DOHH2 (cell line): ENCODE measurements around the gene R3HDM2.

Experiments
- H3F3A ChIP-seq: fragments of 200-600 bp; sonication (generic), shearing (Covaris generic); 2 replicates; pipeline ENCODE4 v1.6.0; 2016; ENCODE audit warnings: antibody characterized with exemption, mild to moderate bottlenecking; ENCODE audit not compliant: control insufficient read depth, insufficient read depth
- H3K27ac ChIP-seq: fragments of 200-600 bp; sonication (generic); 2 replicates; pipeline ENCODE4 v1.5.1; 2014; ENCODE audit warnings: low read depth, mild to moderate bottlenecking, low read length, moderate library complexity
- H3K27me3 ChIP-seq: fragments of 200-600 bp; sonication (generic); 2 replicates; pipeline ENCODE4 v1.6.1; 2014; ENCODE audit warnings: mild to moderate bottlenecking, low read length, mixed read lengths; ENCODE audit not compliant: control insufficient read depth
- H3K36me3 ChIP-seq: fragments of 200-600 bp; sonication (generic); 2 replicates; pipeline ENCODE4 v1.6.1; 2014; ENCODE audit warnings: mild to moderate bottlenecking, low read length, moderate library complexity, mixed read lengths; ENCODE audit not compliant: control insufficient read depth
- H3K4me1 ChIP-seq: fragments of 200-600 bp; sonication (generic); 2 replicates; pipeline ENCODE4 v1.6.1; 2014; ENCODE audit warnings: mild to moderate bottlenecking, low read length, mixed read lengths; ENCODE audit not compliant: control insufficient read depth
- H3K4me2 ChIP-seq: fragments of 200-600 bp; sonication (generic); 2 replicates; pipeline ENCODE4 v1.6.0; 2014; ENCODE audit warnings: mild to moderate bottlenecking, low read length, moderate library complexity
- H3K4me3 ChIP-seq: fragments of 200-600 bp; sonication (generic); 2 replicates; pipeline ENCODE4 v1.5.1; 2014; ENCODE audit warnings: mild to moderate bottlenecking, low read length, mixed read lengths
- H3K79me2 ChIP-seq: fragments of 200-600 bp; sonication (generic); 2 replicates; pipeline ENCODE4 v1.6.1; 2014; ENCODE audit warnings: mild to moderate bottlenecking, low read length, mixed read lengths; ENCODE audit not compliant: control insufficient read depth
- H3K9me2 ChIP-seq: fragments of 200-600 bp; sonication (generic); replicated peaks from 2 replicates; pipeline ENCODE4 v1.6.1; 2014; ENCODE audit warnings: mild to moderate bottlenecking, low read length, mixed read lengths; ENCODE audit not compliant: control insufficient read depth
- H3K9me3 ChIP-seq: fragments of 200-600 bp; sonication (generic); 2 replicates; pipeline ENCODE4 v1.6.1; 2014; ENCODE audit warnings: antibody characterized with exemption, low read length, mixed read lengths; ENCODE audit not compliant: control insufficient read depth, insufficient read depth
- H4K20me1 ChIP-seq: fragments of 200-600 bp; sonication (generic); 2 replicates; pipeline ENCODE4 v1.6.0; 2014; ENCODE audit warnings: low read depth, mild to moderate bottlenecking, antibody characterized with exemption, low read length, moderate library complexity; ENCODE audit not compliant: control insufficient read depth, insufficient read depth
- CTCF ChIP-seq: fragments of 200-600 bp; sonication (generic); IDR thresholded peaks from one replicate; pipeline ENCODE4 v1.5.1; 2014; ENCODE audit warnings: antibody characterized with exemption, mild to moderate bottlenecking, low read depth, low read length; ENCODE audit not compliant: poor library complexity, severe bottlenecking
- EZH2phosphoT487 ChIP-seq: fragments of 200-600 bp; sonication (generic); IDR thresholded peaks from 2 replicates; pipeline ENCODE4 v1.6.1; 2017; ENCODE audit warnings: borderline replicate concordance, mild to moderate bottlenecking, antibody characterized with exemption, low read length, moderate library complexity, mixed read lengths

R3HDM2 gene

GRCh38 chr12:57229634-57230380 lies 201.0 kb downstream of the R3HDM2 start, which contains the start of gene SHMT2:
Gene SHMT2 (plus strand): TSS chr12:57229711. CDS start chr12:57229779, 68 bp downstream.
- H3F3A ChIP-seq: peaks cover 49% of the 10 kb centered on the region
- H3K79me2 ChIP-seq: peaks cover 41% of the 10 kb centered on the region
- H3K9me3 ChIP-seq: no peaks in the 10 kb centered on the region
- H3K4me2 ChIP-seq: peak within 1 kb of the TSS; percentile 98
- peaks cover 90% of the 10 kb centered on the region for H3K4me1 ChIP-seq
- H3K27ac ChIP-seq: peak within 1 kb of the TSS; percentile 95
- no peaks in the 10 kb centered on the region for H3K27me3 ChIP-seq
- H3K4me3 ChIP-seq: peak within 1 kb of the TSS; percentile 91
- H3K9me2 ChIP-seq: no peaks in the 10 kb centered on the region
- TF ChIP-seq EZH2phosphoT487 (no peak), CTCF (no peak)
- peaks cover 23% of the 10 kb centered on the region; the same call in 1 of the 2 replicates for H4K20me1 ChIP-seq
- peaks cover 53% of the 10 kb centered on the region for H3K36me3 ChIP-seq

DNA sequence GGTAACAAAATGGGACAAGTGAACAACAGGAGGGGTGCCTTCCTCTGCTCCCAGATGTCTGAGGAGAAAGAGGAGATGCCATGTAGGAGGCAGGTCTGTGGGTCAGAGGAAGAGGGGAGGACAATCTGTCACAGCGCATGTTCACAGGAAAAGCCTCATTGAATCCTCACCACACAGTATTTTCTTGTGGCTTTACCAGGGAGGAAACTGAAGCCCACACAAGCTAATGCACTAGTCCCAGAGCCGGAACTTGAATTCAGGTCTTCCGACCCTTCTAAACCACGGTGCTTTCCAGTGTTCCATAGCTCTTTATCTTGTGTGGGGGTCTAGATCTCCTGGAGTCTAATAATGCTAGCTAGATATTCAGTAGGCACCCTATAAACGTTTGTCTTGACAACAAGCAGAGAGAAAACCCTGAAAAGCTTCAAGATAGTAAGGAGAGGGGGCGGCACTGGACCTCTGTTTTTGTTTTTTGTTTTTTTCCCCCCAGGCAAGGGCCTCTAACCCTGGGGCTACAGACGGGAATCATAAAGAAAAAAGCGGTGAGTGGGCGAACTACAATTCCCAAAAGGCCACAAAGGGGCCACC lies 201.7 kb downstream of the R3HDM2 start:
- H3K4me1 ChIP-seq: peaks cover 90% of the 10 kb centered on the region
- H3K79me2 ChIP-seq: peaks cover 46% of the 10 kb centered on the region
- no peaks in the 10 kb centered on the region for H3K9me2 ChIP-seq
- peak overlapping the region; percentile 91 for H3K4me3 ChIP-seq
- no peak for TF ChIP-seq EZH2phosphoT487
- TF ChIP-seq CTCF: no peak
- peak overlapping the region; percentile 95 for H3K27ac ChIP-seq
- no peaks in the 10 kb centered on the region for H3K27me3 ChIP-seq
- H3K4me2 ChIP-seq: peak overlapping the region; percentile 98
- peaks cover 52% of the 10 kb centered on the region for H3K36me3 ChIP-seq
- peaks cover 46% of the 10 kb centered on the region for H3F3A ChIP-seq
- H4K20me1 ChIP-seq: peaks cover 20% of the 10 kb centered on the region; the same call in 1 of the 2 replicates
- no peaks in the 10 kb centered on the region for H3K9me3 ChIP-seq

DNA sequence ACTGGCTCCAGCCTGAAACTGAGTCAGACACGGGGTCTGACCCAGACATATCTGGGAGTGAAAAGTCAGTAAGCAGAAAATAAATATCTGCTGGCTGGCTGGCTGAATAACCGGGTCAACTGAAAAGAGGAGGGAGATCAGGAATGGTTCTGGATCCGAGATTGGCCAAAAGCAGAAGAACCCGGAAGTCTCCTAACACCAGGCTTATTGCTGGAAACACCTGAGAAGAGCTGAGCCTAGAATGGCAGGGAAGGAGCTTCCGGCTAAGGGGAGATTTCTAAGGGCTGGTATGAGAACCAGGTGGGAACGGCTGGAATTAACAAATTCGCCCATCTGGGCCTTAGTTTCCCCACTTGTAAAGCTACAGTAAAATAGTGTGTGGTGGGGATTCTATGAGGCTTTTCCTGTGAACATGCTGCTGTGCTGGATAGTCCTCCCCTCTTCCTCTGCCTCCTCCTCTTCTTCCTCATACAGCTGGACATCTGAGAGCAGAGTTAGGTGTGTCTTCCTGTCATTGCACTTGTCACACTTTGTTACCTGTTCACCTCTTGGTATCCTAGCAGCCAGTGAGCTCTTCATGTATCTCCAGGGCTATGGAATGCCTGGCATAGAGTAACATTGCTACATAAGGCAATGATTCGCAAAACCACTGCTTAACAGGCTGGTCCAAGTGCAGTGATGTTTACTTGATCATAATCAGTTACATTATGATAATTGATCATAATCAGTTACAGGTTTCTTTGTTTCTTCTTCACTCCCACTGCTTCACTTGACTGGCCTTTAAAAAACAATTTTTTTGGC lies 203.3 kb downstream of the R3HDM2 start:
- Histone ChIP-seq H3K4me2 (peak overlapping the region; percentile 91), H3K9me3 (no peaks in the 10 kb centered on the region), H3K4me3 (peak overlapping the region; percentile 76), H3K27me3 (no peaks in the 10 kb centered on the region), H3K79me2 (peaks cover 57% of the 10 kb centered on the region), H3F3A (peaks cover 39% of the 10 kb centered on the region), H3K36me3 (peaks cover 43% of the 10 kb centered on the region), H3K27ac (peak overlapping the region; percentile 95), H3K4me1 (peaks cover 90% of the 10 kb centered on the region), H4K20me1 (peaks cover 16% of the 10 kb centered on the region; the same call in 1 of the 2 replicates), H3K9me2 (no peaks in the 10 kb centered on the region)
- no peak for TF ChIP-seq CTCF
- no peak for TF ChIP-seq EZH2phosphoT487
